Measurements from ENCODE around the gene MRFAP1L1. TPM values are rescaled to one million over a fixed set of nuclear protein-coding genes. Genes with fewer than 3 reads are reported as not detected.
A peak's percentile ranks its signal among the peaks of the same experiment; 100 is the strongest.

MRFAP1L1 gene
- total and polyA plus RNA-seq, 9 of the 15 experiments (the other 6 are each of a cell fraction or from before 2014, with no cell fraction given), result 37.6 to 111 (median 83.8) TPM

GRCh38 chr4:6716018-6716911, 6.6 kb upstream of the MRFAP1L1 start, which contains the start of gene BLOC1S4 (continued):
- TF ChIP-seq, protein P1, sequence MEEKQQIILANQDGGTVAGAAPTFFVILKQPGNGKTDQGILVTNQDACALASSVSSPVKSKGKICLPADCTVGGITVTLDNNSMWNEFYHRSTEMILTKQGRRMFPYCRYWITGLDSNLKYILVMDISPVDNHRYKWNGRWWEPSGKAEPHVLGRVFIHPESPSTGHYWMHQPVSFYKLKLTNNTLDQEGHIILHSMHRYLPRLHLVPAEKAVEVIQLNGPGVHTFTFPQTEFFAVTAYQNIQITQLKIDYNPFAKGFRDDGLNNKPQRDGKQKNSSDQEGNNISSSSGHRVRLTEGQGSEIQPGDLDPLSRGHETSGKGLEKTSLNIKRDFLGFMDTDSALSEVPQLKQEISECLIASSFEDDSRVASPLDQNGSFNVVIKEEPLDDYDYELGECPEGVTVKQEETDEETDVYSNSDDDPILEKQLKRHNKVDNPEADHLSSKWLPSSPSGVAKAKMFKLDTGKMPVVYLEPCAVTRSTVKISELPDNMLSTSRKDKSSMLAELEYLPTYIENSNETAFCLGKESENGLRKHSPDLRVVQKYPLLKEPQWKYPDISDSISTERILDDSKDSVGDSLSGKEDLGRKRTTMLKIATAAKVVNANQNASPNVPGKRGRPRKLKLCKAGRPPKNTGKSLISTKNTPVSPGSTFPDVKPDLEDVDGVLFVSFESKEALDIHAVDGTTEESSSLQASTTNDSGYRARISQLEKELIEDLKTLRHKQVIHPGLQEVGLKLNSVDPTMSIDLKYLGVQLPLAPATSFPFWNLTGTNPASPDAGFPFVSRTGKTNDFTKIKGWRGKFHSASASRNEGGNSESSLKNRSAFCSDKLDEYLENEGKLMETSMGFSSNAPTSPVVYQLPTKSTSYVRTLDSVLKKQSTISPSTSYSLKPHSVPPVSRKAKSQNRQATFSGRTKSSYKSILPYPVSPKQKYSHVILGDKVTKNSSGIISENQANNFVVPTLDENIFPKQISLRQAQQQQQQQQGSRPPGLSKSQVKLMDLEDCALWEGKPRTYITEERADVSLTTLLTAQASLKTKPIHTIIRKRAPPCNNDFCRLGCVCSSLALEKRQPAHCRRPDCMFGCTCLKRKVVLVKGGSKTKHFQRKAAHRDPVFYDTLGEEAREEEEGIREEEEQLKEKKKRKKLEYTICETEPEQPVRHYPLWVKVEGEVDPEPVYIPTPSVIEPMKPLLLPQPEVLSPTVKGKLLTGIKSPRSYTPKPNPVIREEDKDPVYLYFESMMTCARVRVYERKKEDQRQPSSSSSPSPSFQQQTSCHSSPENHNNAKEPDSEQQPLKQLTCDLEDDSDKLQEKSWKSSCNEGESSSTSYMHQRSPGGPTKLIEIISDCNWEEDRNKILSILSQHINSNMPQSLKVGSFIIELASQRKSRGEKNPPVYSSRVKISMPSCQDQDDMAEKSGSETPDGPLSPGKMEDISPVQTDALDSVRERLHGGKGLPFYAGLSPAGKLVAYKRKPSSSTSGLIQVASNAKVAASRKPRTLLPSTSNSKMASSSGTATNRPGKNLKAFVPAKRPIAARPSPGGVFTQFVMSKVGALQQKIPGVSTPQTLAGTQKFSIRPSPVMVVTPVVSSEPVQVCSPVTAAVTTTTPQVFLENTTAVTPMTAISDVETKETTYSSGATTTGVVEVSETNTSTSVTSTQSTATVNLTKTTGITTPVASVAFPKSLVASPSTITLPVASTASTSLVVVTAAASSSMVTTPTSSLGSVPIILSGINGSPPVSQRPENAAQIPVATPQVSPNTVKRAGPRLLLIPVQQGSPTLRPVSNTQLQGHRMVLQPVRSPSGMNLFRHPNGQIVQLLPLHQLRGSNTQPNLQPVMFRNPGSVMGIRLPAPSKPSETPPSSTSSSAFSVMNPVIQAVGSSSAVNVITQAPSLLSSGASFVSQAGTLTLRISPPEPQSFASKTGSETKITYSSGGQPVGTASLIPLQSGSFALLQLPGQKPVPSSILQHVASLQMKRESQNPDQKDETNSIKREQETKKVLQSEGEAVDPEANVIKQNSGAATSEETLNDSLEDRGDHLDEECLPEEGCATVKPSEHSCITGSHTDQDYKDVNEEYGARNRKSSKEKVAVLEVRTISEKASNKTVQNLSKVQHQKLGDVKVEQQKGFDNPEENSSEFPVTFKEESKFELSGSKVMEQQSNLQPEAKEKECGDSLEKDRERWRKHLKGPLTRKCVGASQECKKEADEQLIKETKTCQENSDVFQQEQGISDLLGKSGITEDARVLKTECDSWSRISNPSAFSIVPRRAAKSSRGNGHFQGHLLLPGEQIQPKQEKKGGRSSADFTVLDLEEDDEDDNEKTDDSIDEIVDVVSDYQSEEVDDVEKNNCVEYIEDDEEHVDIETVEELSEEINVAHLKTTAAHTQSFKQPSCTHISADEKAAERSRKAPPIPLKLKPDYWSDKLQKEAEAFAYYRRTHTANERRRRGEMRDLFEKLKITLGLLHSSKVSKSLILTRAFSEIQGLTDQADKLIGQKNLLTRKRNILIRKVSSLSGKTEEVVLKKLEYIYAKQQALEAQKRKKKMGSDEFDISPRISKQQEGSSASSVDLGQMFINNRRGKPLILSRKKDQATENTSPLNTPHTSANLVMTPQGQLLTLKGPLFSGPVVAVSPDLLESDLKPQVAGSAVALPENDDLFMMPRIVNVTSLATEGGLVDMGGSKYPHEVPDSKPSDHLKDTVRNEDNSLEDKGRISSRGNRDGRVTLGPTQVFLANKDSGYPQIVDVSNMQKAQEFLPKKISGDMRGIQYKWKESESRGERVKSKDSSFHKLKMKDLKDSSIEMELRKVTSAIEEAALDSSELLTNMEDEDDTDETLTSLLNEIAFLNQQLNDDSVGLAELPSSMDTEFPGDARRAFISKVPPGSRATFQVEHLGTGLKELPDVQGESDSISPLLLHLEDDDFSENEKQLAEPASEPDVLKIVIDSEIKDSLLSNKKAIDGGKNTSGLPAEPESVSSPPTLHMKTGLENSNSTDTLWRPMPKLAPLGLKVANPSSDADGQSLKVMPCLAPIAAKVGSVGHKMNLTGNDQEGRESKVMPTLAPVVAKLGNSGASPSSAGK (IDR thresholded peaks at IDR 0.05), result peak; percentile 93
- TF ChIP-seq, protein P2, sequence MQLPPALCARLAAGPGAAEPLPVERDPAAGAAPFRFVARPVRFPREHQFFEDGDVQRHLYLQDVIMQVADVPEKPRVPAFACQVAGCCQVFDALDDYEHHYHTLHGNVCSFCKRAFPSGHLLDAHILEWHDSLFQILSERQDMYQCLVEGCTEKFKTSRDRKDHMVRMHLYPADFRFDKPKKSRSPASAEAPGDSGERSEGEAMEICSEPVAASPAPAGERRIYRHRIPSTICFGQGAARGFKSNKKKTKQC (CRISPR knock-in tag; IDR thresholded peaks at IDR 0.05), result no peak; the same call in 1 of the 2 replicates
- TF ChIP-seq, protein P3, sequence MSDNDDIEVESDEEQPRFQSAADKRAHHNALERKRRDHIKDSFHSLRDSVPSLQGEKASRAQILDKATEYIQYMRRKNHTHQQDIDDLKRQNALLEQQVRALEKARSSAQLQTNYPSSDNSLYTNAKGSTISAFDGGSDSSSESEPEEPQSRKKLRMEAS (CRISPR knock-in tag; IDR thresholded peaks at IDR 0.05), result peak; percentile 51; the same call in 1 of the 2 replicates
- TF ChIP-seq SMARCE1 (IDR thresholded peaks at IDR 0.05) (peak; percentile 32; the same call in 1 of the 2 replicates), HEY1 (CRISPR knock-in tag; IDR thresholded peaks at IDR 0.05; ENCODE audit: borderline replicate concordance) (no peak), TAF9B (IDR thresholded peaks at IDR 0.05; ENCODE audit: partially characterized antibody) (no peak), ZSCAN29 (IDR thresholded peaks at IDR 0.05) (peak; percentile 57; the same call in 1 of the 2 replicates), BDP1 (IDR thresholded peaks at IDR 0.05; ENCODE audit: insufficient read depth, insufficient read length) (no peak)
- TF ChIP-seq, protein P4, sequence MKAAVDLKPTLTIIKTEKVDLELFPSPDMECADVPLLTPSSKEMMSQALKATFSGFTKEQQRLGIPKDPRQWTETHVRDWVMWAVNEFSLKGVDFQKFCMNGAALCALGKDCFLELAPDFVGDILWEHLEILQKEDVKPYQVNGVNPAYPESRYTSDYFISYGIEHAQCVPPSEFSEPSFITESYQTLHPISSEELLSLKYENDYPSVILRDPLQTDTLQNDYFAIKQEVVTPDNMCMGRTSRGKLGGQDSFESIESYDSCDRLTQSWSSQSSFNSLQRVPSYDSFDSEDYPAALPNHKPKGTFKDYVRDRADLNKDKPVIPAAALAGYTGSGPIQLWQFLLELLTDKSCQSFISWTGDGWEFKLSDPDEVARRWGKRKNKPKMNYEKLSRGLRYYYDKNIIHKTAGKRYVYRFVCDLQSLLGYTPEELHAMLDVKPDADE (conservative IDR thresholded peaks at IDR 0.05; ENCODE audit: control insufficient read depth, low read depth, low read length), result peak; percentile 49; the same call in 1 of the 2 replicates
- TF ChIP-seq, protein P5, sequence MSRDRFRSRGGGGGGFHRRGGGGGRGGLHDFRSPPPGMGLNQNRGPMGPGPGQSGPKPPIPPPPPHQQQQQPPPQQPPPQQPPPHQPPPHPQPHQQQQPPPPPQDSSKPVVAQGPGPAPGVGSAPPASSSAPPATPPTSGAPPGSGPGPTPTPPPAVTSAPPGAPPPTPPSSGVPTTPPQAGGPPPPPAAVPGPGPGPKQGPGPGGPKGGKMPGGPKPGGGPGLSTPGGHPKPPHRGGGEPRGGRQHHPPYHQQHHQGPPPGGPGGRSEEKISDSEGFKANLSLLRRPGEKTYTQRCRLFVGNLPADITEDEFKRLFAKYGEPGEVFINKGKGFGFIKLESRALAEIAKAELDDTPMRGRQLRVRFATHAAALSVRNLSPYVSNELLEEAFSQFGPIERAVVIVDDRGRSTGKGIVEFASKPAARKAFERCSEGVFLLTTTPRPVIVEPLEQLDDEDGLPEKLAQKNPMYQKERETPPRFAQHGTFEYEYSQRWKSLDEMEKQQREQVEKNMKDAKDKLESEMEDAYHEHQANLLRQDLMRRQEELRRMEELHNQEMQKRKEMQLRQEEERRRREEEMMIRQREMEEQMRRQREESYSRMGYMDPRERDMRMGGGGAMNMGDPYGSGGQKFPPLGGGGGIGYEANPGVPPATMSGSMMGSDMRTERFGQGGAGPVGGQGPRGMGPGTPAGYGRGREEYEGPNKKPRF (IDR thresholded peaks at IDR 0.05; ENCODE audit: low read depth, low read length), result no peak
